GM12892 (cell line): ENCODE results near the gene CCDC38.

Experiments used
- POLR2A ChIP-seq: IDR thresholded peaks from 2 replicates; pipeline ENCODE4 v1.6.1; 2011; ENCODE audit warnings: low read depth, low read length, control low read depth
- POLR2AphosphoS5 ChIP-seq: IDR thresholded peaks from 2 replicates; pipeline ENCODE4 v1.6.1; 2011; ENCODE audit warnings: low read depth, low read length, control low read depth

DNA sequence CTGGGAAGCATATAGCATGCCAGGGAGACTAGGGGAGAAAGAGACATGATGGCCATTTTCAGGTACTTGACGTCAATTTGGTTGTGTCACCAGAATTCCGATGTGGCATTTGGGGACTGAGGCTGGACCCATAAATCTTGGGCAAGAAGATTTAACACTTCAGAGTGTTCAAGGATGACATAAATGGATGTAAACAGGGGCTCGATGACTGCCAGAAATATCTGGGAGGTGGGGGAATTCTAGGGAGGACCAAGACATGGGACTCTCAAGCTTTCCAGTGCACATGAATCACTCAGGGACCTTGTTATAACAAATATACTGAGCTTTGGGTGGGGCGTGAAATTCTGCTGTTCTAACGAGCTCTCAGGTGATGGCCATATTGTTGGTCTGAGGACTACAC, 35.9 kb upstream of the CCDC38 start:
- TF ChIP-seq POLR2AphosphoS5 (no peak), POLR2A (no peak)
